H1 (cell line): ENCODE results near the gene ARHGAP10.

ENCODE experiments used
- ATF2 ChIP-seq: IDR thresholded peaks from 2 replicates; pipeline ENCODE4 v1.6.1; 2012; ENCODE audit warnings: low read length, inconsistent platforms
- CEBPB ChIP-seq: IDR thresholded peaks from 2 replicates; pipeline ENCODE4 v1.6.1; 2012; ENCODE audit warnings: low read depth, low read length
- CTCF ChIP-seq, 3 experiments: IDR thresholded peaks; 1 replicate in 2 of 3; 2 replicates in 1 of 3; pipeline versions ENCODE4 v1.5.1 to v1.6.1; 2011; ENCODE audit warnings: low read length in 3 of 3, mild to moderate bottlenecking in 3 of 3, inconsistent platforms in 2 of 3, low read depth in 1 of 3, moderate library complexity in 1 of 3; ENCODE audit not compliant: insufficient read depth in 1 of 3; ENCODE audit errors: control extremely low read depth in 1 of 3
- EP300 ChIP-seq, 2 experiments: IDR thresholded peaks; 1 replicate in 1 of 2; 2 replicates in 1 of 2; pipeline ENCODE4 v1.6.1; 2011 to 2012; ENCODE audit warnings: low read depth in 2 of 2, low read length in 2 of 2, mild to moderate bottlenecking in 2 of 2, borderline replicate concordance in 1 of 2, inconsistent platforms in 1 of 2, moderate library complexity in 1 of 2
- POLR2A ChIP-seq, 2 experiments: IDR thresholded peaks; 1 replicate in 1 of 2; 2 replicates in 1 of 2; pipeline ENCODE4 v1.6.1; 2011; ENCODE audit warnings: low read depth in 2 of 2, low read length in 2 of 2, mild to moderate bottlenecking in 2 of 2; ENCODE audit errors: control extremely low read depth in 1 of 2
- SIX5 ChIP-seq: IDR thresholded peaks from 2 replicates; pipeline ENCODE4 v1.6.1; 2011; ENCODE audit warnings: mild to moderate bottlenecking, low read depth, low read length
- TEAD4 ChIP-seq: IDR thresholded peaks from 2 replicates; pipeline ENCODE4 v1.6.1; 2012; ENCODE audit warnings: low read depth, low read length, inconsistent platforms, mixed read lengths

- TF ChIP-seq CTCF (IDR thresholded peaks at IDR 0.05; ENCODE audit: control extremely low read depth in 1 of 3, insufficient read depth in 1 of 3, low read depth in 1 of 3, low read length in 3 of 3), result no peak
- no peak for TF ChIP-seq SIX5
- TF ChIP-seq POLR2A (IDR thresholded peaks at IDR 0.05; ENCODE audit: control extremely low read depth in 1 of 2, low read depth in 2 of 2, low read length in 2 of 2), result no peak
- no peak for TF ChIP-seq ATF2
- TF ChIP-seq EP300 (IDR thresholded peaks at IDR 0.05; ENCODE audit: borderline replicate concordance in 1 of 2, low read depth in 2 of 2, low read length in 2 of 2), result no peak
- no peak for TF ChIP-seq TEAD4
- TF ChIP-seq CEBPB, result no peak
Observed at GRCh38 chr4:147855571-147856009, 123.7 kb downstream of the ARHGAP10 start.
